H9 (cell line): Measurements from ENCODE around the gene CCDC141. TPM values are rescaled to one million over a fixed set of nuclear protein-coding genes. Genes with fewer than 3 reads are reported as not detected.

ENCODE experiments used
- DNase-seq: peaks from one replicate; pipeline ENCODE4 v3.0.0-alpha.2; 2017
- H2AFZ ChIP-seq: one replicate; pipeline ENCODE4 v1.6.1; 2013; ENCODE audit warnings: mild to moderate bottlenecking, low read length, control low read depth, moderate library complexity
- H2AK5ac ChIP-seq: 2 replicates; pipeline ENCODE4 v1.6.1; 2013; ENCODE audit warnings: low read length, control low read depth, mixed read lengths; ENCODE audit not compliant: insufficient read length
- H2BK120ac ChIP-seq: one replicate; pipeline ENCODE4 v1.6.1; 2013; ENCODE audit warnings: low read depth, mild to moderate bottlenecking, low read length, control low read depth, inconsistent platforms; ENCODE audit not compliant: poor library complexity, severe bottlenecking
- H2BK12ac ChIP-seq: 2 replicates; pipeline ENCODE4 v1.6.1; 2013; ENCODE audit warnings: low read length, control low read depth, mixed read lengths, low read depth; ENCODE audit not compliant: insufficient read length
- H2BK15ac ChIP-seq: 2 replicates; pipeline ENCODE4 v1.6.1; 2013; ENCODE audit warnings: low read depth, low read length, control low read depth
- H2BK20ac ChIP-seq: one replicate; pipeline ENCODE4 v1.6.1; 2013; ENCODE audit warnings: low read depth, mild to moderate bottlenecking, low read length, control low read depth, inconsistent platforms; ENCODE audit not compliant: poor library complexity, severe bottlenecking
- H2BK5ac ChIP-seq: 2 replicates; pipeline ENCODE4 v1.6.1; 2013; ENCODE audit warnings: low read length, control low read depth, mixed read lengths; ENCODE audit not compliant: insufficient read length
- H3K14ac ChIP-seq: 2 replicates; pipeline ENCODE4 v1.6.1; 2013; ENCODE audit warnings: low read length, control low read depth; ENCODE audit not compliant: insufficient read depth
- H3K18ac ChIP-seq: 2 replicates; pipeline ENCODE4 v1.6.1; 2013; ENCODE audit warnings: low read depth, mild to moderate bottlenecking, mixed read lengths, low read length, control low read depth; ENCODE audit not compliant: insufficient read length
- H3K23ac ChIP-seq: 2 replicates; pipeline ENCODE4 v1.6.1; 2013; ENCODE audit warnings: low read length, control low read depth, mixed read lengths, low read depth; ENCODE audit not compliant: insufficient read length
- H3K23me2 ChIP-seq: 2 replicates; pipeline ENCODE4 v1.6.1; 2013; ENCODE audit warnings: low read depth, mild to moderate bottlenecking, mixed read lengths, low read length, control low read depth; ENCODE audit not compliant: insufficient read length, poor library complexity, severe bottlenecking
- H3K27ac ChIP-seq: 2 replicates; pipeline ENCODE4 v1.5.1; 2013; ENCODE audit warnings: low read length, control low read depth, mixed read lengths, low read depth; ENCODE audit not compliant: insufficient read length
- H3K27me3 ChIP-seq: 2 replicates; pipeline ENCODE4 v1.6.1; 2013; ENCODE audit warnings: low read length, control low read depth, inconsistent platforms; ENCODE audit not compliant: insufficient read depth
- H3K4ac ChIP-seq: 2 replicates; pipeline ENCODE4 v1.6.1; 2013; ENCODE audit warnings: low read depth, mild to moderate bottlenecking, control low read depth, inconsistent platforms, low read length, moderate library complexity
- H3K4me1 ChIP-seq: 2 replicates; pipeline ENCODE4 v1.6.1; 2013; ENCODE audit warnings: low read length, control low read depth, inconsistent platforms; ENCODE audit not compliant: insufficient read depth
- H3K4me2 ChIP-seq: 2 replicates; pipeline ENCODE4 v1.6.1; 2013; ENCODE audit warnings: low read length, control low read depth, mixed read lengths; ENCODE audit not compliant: insufficient read length, insufficient read depth
- H3K56ac ChIP-seq: 2 replicates; pipeline ENCODE4 v1.6.1; 2013; ENCODE audit warnings: low read depth, mild to moderate bottlenecking, mixed read lengths, low read length, control low read depth; ENCODE audit not compliant: insufficient read length
- H3K79me1 ChIP-seq: 2 replicates; pipeline ENCODE4 v1.6.1; 2013; ENCODE audit warnings: low read depth, mild to moderate bottlenecking, moderate library complexity, low read length, control low read depth, inconsistent platforms; ENCODE audit not compliant: insufficient read depth, poor library complexity, severe bottlenecking
- H3K79me2 ChIP-seq: 2 replicates; pipeline ENCODE4 v1.6.1; 2013; ENCODE audit warnings: low read length, control low read depth, inconsistent platforms; ENCODE audit not compliant: insufficient read depth
- H3K9ac ChIP-seq: 2 replicates; pipeline ENCODE4 v1.6.1; 2013; ENCODE audit warnings: low read length, control low read depth, mixed read lengths; ENCODE audit not compliant: insufficient read length; ENCODE audit errors: extremely low read depth
- H3K9me3 ChIP-seq: one replicate; pipeline ENCODE4 v1.6.1; 2013; ENCODE audit warnings: low read depth, low read length, inconsistent platforms; ENCODE audit not compliant: control insufficient read depth
- H3T11ph ChIP-seq: one replicate; pipeline ENCODE4 v1.6.1; 2013; ENCODE audit warnings: mild to moderate bottlenecking, low read length, control low read depth, inconsistent platforms
- H4K20me1 ChIP-seq: one replicate; pipeline ENCODE4 v1.6.1; 2013; ENCODE audit not compliant: control insufficient read depth, insufficient read length, insufficient read depth
- H4K5ac ChIP-seq: 2 replicates; pipeline ENCODE4 v1.6.1; 2013; ENCODE audit warnings: low read depth, mild to moderate bottlenecking, mixed read lengths, low read length, control low read depth; ENCODE audit not compliant: insufficient read length
- H4K8ac ChIP-seq: replicated peaks from 2 replicates; pipeline ENCODE4 v1.6.1; 2013; ENCODE audit warnings: low read length, control low read depth, mixed read lengths, low read depth; ENCODE audit not compliant: insufficient read length
- H4K91ac ChIP-seq: 2 replicates; pipeline ENCODE4 v1.6.1; 2013; ENCODE audit warnings: low read depth, mild to moderate bottlenecking, moderate library complexity, mixed read lengths, low read length, control low read depth; ENCODE audit not compliant: insufficient read length
- H3K27ac Mint-ChIP-seq, 3 experiments: 2 replicates in 2 of 3; 3 replicates in 1 of 3; pipeline ENCODE4 v1.8.0; 2020 to 2021; ENCODE audit warnings: mixed read lengths in 3 of 3, mild to moderate bottlenecking in 1 of 3, moderate library complexity in 1 of 3
- H3K27me3 Mint-ChIP-seq: 2 replicates; pipeline ENCODE4 v1.8.0; 2021; ENCODE audit warnings: low read depth, mild to moderate bottlenecking, moderate library complexity, mixed read lengths
- H3K36me3 Mint-ChIP-seq, 3 experiments: 2 replicates in 2 of 3; 3 replicates in 1 of 3; pipeline ENCODE4 v1.8.0; 2020 to 2021; ENCODE audit warnings: low read depth in 3 of 3, mixed read lengths in 3 of 3; ENCODE audit not compliant: insufficient read depth in 1 of 3
- H3K4me1 Mint-ChIP-seq, 2 experiments: 2 replicates each; pipeline ENCODE4 v1.8.0; 2020; ENCODE audit warnings: mixed read lengths in 2 of 2
- H3K4me3 Mint-ChIP-seq, 2 experiments: 2 replicates in 1 of 2; 3 replicates in 1 of 2; pipeline ENCODE4 v1.8.0; 2020 to 2021; ENCODE audit warnings: mild to moderate bottlenecking in 2 of 2, mixed read lengths in 2 of 2, moderate library complexity in 1 of 2
- H3K9me3 Mint-ChIP-seq, 2 experiments: 2 replicates in 1 of 2; 3 replicates in 1 of 2; pipeline ENCODE4 v1.8.0; 2020; ENCODE audit warnings: mild to moderate bottlenecking in 2 of 2, mixed read lengths in 2 of 2, moderate library complexity in 1 of 2
- WGBS: extraction: QIAGEN DNeasy Blood & Tissue Kit; methylation state at CpG from one replicate; pipeline ENCODE4 v1.1.7; 2013; ENCODE audit warnings: missing lambda C conversion rate, low lambda C conversion rate, mixed read lengths; ENCODE audit not compliant: insufficient read length; ENCODE audit errors: extremely low coverage; 5-methylcytosine and 5-hydroxymethylcytosine counted together
- total RNA-seq: library from RNA; stranded (reverse); gene quantifications from 2 replicates; pipeline ENCODE4 v1.2.1, GENCODE V29; 2021
- TF ChIP-seq, protein P1 (sequence below): fragments of 200-600 bp; sonication (generic); conservative IDR thresholded peaks from 3 replicates; pipeline ENCODE4 v1.8.0; 2021; ENCODE audit warnings: antibody characterized with exemption, mild to moderate bottlenecking

Gene CCDC141
- total RNA-seq, 1 experiment from 2014 or later = 1.0 TPM

DNA sequence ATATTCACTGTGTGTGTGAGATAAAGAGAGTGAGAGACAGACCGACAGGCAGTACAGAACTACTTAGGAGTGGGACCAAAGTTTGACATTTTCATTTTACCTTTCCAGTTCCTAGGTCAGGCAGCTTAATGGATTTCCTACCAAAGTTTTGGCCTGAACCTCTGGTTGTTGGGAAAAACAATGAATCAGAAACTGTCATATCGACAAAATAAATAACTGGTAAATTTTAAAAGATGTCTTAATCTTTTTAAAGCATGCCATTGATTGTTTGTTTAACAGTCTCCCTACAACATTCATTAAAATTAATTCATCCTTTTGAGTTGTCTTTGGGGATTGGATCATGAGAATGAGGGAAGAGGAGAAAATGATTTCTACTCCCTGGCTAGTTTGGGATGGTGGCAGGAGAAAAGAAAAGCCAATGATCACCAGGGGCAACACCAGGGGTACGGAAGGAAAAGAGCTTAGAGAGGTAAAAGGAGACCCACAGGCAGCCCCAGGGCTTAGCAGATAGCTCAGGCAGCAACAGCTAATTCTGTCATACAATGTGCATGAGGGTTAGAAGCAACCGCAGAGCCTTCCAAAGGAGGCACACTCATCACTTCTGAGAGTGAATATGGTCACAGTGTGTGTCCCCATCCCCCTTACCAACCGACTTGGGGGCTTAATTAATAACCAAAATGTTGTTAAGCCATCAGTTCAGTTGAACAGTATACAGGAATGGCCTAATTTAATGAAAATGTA lies 98.5 kb downstream of the CCDC141 start:
- Histone ChIP-seq H3K27ac (no peak overlapping the region), H3K14ac (no peak overlapping the region), H3K79me1 (no peaks in the 10 kb centered on the region), H4K91ac (no peak overlapping the region), H3K27me3 (no peaks in the 10 kb centered on the region), H3K9me3 (no peaks in the 10 kb centered on the region), H4K5ac (no peak overlapping the region), H2AFZ (no peak overlapping the region), H3K9ac (no peak overlapping the region), H2AK5ac (no peak overlapping the region), H3T11ph (no peak overlapping the region), H3K4me1 (no peaks in the 10 kb centered on the region), H2BK5ac (no peak overlapping the region), H4K20me1 (no peaks in the 10 kb centered on the region), H3K18ac (no peak overlapping the region), H2BK20ac (no peak overlapping the region), H3K79me2 (no peaks in the 10 kb centered on the region), H3K23me2 (no peaks in the 10 kb centered on the region), H3K4me2 (no peak overlapping the region), H3K23ac (no peak overlapping the region), H2BK15ac (no peak overlapping the region), H2BK120ac (no peak overlapping the region), H4K8ac (no peak overlapping the region), H3K4ac (no peak overlapping the region), H2BK12ac (no peak overlapping the region), H3K56ac (no peak overlapping the region)
- WGBS = no CpG with 5 or more reads among the region's 5 CpGs
- DNase-seq = no peak
- Mint-ChIP-seq H3K27ac (no peak overlapping the region; a peak in 1 of 7 replicates), H3K9me3 (no peaks in the 10 kb centered on the region; a peak in 1 of 5 replicates), H3K4me1 (0 out of 4 replicates have a peak, but pooled peaks cover 0 to 4% of the 10 kb centered on the region in 2 experiments), H3K4me3 (no peak overlapping the region), H3K36me3 (no peaks in the 10 kb centered on the region), H3K27me3 (no peaks in the 10 kb centered on the region)
- TF ChIP-seq, protein P1, sequence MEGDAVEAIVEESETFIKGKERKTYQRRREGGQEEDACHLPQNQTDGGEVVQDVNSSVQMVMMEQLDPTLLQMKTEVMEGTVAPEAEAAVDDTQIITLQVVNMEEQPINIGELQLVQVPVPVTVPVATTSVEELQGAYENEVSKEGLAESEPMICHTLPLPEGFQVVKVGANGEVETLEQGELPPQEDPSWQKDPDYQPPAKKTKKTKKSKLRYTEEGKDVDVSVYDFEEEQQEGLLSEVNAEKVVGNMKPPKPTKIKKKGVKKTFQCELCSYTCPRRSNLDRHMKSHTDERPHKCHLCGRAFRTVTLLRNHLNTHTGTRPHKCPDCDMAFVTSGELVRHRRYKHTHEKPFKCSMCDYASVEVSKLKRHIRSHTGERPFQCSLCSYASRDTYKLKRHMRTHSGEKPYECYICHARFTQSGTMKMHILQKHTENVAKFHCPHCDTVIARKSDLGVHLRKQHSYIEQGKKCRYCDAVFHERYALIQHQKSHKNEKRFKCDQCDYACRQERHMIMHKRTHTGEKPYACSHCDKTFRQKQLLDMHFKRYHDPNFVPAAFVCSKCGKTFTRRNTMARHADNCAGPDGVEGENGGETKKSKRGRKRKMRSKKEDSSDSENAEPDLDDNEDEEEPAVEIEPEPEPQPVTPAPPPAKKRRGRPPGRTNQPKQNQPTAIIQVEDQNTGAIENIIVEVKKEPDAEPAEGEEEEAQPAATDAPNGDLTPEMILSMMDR = no peak
